Keratinocyte (primary cell): ENCODE data around the gene PRKCZ. TPM values are rescaled to one million over a fixed set of nuclear protein-coding genes. Genes with fewer than 3 reads are reported as not detected.

Experiments used
- DNase-seq: peaks from one replicate; pipeline ENCODE4 v3.0.0-alpha.2; 2011; ENCODE audit warnings: low read depth, missing footprints, low spot score
- FAIRE-seq: peaks from 2 replicates; lab custom pipeline; 2011; peaks lifted over from hg19 to GRCh38; lab: Jason Lieb, UNC
- H2AFZ ChIP-seq: 2 replicates; pipeline ENCODE4 v1.6.0; 2012; ENCODE audit warnings: low read length, control low read depth, inconsistent platforms; ENCODE audit not compliant: control insufficient read depth
- H3K27ac ChIP-seq: 2 replicates; pipeline ENCODE4 v1.5.1; 2011; ENCODE audit warnings: low read length; ENCODE audit not compliant: control insufficient read depth, insufficient read depth
- H3K27me3 ChIP-seq: 3 replicates; pipeline ENCODE4 v1.6.0; 2011; ENCODE audit warnings: low read length; ENCODE audit not compliant: control insufficient read depth, insufficient read depth; ENCODE audit errors: extremely low read depth
- H3K36me3 ChIP-seq, 2 experiments: 2 replicates in 1 of 2; 3 replicates in 1 of 2; pipeline ENCODE4 v1.5.1; 2011; ENCODE audit warnings: low read length in 2 of 2, mild to moderate bottlenecking in 1 of 2; ENCODE audit not compliant: control insufficient read depth in 2 of 2, insufficient read depth in 2 of 2; ENCODE audit errors: extremely low read depth in 1 of 2
- H3K4me1 ChIP-seq: 3 replicates; pipeline ENCODE4 v1.5.1; 2011; ENCODE audit warnings: low read length; ENCODE audit not compliant: control insufficient read depth, insufficient read depth; ENCODE audit errors: extremely low read depth
- H3K4me2 ChIP-seq: 3 replicates; pipeline ENCODE4 v1.6.0; 2011; ENCODE audit warnings: low read depth, low read length; ENCODE audit not compliant: control insufficient read depth, insufficient read depth; ENCODE audit errors: extremely low read depth
- H3K4me3 ChIP-seq, 3 experiments: fragments of 200-600 bp in 1 of 3; sonication (generic) in 1 of 3; 2 replicates in 2 of 3; 3 replicates in 1 of 3; pipeline ENCODE4 v1.5.1; 2011 to 2016; ENCODE audit warnings: low read length in 3 of 3, mild to moderate bottlenecking in 3 of 3, control low read depth in 2 of 3, inconsistent platforms in 1 of 3, low read depth in 1 of 3, mixed read lengths in 1 of 3, mixed run types in 1 of 3, moderate library complexity in 1 of 3; ENCODE audit not compliant: control insufficient read depth in 2 of 3, insufficient read depth in 2 of 3; ENCODE audit errors: extremely low read depth in 1 of 3
- H3K79me2 ChIP-seq: 2 replicates; pipeline ENCODE4 v1.6.0; 2012; ENCODE audit warnings: low read length; ENCODE audit not compliant: control insufficient read depth, insufficient read depth
- H3K9ac ChIP-seq: 3 replicates; pipeline ENCODE4 v1.6.0; 2011; ENCODE audit warnings: low read length; ENCODE audit not compliant: control insufficient read depth, insufficient read depth; ENCODE audit errors: extremely low read depth
- H3K9me1 ChIP-seq: 3 replicates; pipeline ENCODE4 v1.6.0; 2011; ENCODE audit warnings: low read length; ENCODE audit not compliant: control insufficient read depth, insufficient read depth; ENCODE audit errors: extremely low read depth
- H3K9me3 ChIP-seq: 2 replicates; pipeline ENCODE4 v1.5.1; 2012; ENCODE audit warnings: low read depth, low read length; ENCODE audit not compliant: control insufficient read depth
- H4K20me1 ChIP-seq: 3 replicates; pipeline ENCODE4 v1.6.0; 2011; ENCODE audit warnings: low read length; ENCODE audit not compliant: control insufficient read depth, insufficient read depth; ENCODE audit errors: extremely low read depth
- CTCF ChIP-seq, 3 experiments: IDR thresholded peaks in 1 of 3; conservative IDR thresholded peaks in 1 of 3; optimal IDR thresholded peaks in 1 of 3; 2 replicates in 2 of 3; 3 replicates in 1 of 3; pipeline versions ENCODE3 to v1.5.1; 2011; ENCODE audit warnings: low read length in 3 of 3, mild to moderate bottlenecking in 3 of 3, moderate library complexity in 2 of 3, control low read depth in 1 of 3, inconsistent platforms in 1 of 3; ENCODE audit not compliant: insufficient read depth in 2 of 3; ENCODE audit errors: extremely low read depth in 1 of 3
- EZH2 ChIP-seq: IDR thresholded peaks from one replicate; pipeline ENCODE4 v1.6.1; 2012; ENCODE audit warnings: inconsistent platforms, mild to moderate bottlenecking, low read length, moderate library complexity
- dilution Hi-C: fragments of 300-500 bp; cut with MboI; formaldehyde crosslinking; loops from one replicate; pipeline ENCODE4 v1.7.0; 2020; ENCODE audit warnings: low sequenced_read_pairs; ENCODE audit not compliant: extremely low pct_ligation_motif_present
- polyA plus RNA-seq, 5 experiments: library from polyadenylated mRNA; depleted of rRNA in 3 of 5; stranded (reverse) in 3 of 5; stranded (forward) in 1 of 5; unstranded in 1 of 5; fragments of >200 nt; gene quantifications; 1 replicate in 1 of 5; 2 replicates in 3 of 5; 3 replicates in 1 of 5; pipeline versions ENCODE4 v1.2.1 to v1.2.3, GENCODE V29; 2011 to 2012; ENCODE audit warnings: missing spikeins in 2 of 5, low read depth in 1 of 5, low replicate concordance in 1 of 5

The PRKCZ gene
- polyA plus RNA-seq, 1 donor (not counting 4 experiments of a cell fraction or from before 2014, with no cell fraction given): 36.3 TPM

- no peaks in the 10 kb centered on the region for H3K9me1 ChIP-seq
- dilution Hi-C loops: no loop called here
- peaks cover 0 to 5% of the 10 kb centered on the region in 2 experiments for H3K36me3 ChIP-seq
- no peak overlapping the region for H3K27ac ChIP-seq
- peaks cover 3% of the 10 kb centered on the region for H4K20me1 ChIP-seq
- H3K9ac ChIP-seq: no peak overlapping the region
- no peak overlapping the region for H2AFZ ChIP-seq
- no peaks in the 10 kb centered on the region for H3K27me3 ChIP-seq
- H3K4me2 ChIP-seq: no peak overlapping the region
- H3K79me2 ChIP-seq: peaks cover 6% of the 10 kb centered on the region
- no peak for TF ChIP-seq EZH2
- TF ChIP-seq CTCF (optimal IDR thresholded peaks at IDR 0.05 in 1 of 3, IDR thresholded peaks at IDR 0.05 in 1 of 3, conservative IDR thresholded peaks at IDR 0.05 in 1 of 3; ENCODE audit: extremely low read depth in 1 of 3, insufficient read depth in 2 of 3, low read length in 3 of 3): no peak
- no peak for DNase-seq
- no peak overlapping the region for H3K4me3 ChIP-seq
- no peak for FAIRE-seq
- no peaks in the 10 kb centered on the region for H3K4me1 ChIP-seq
- peaks cover 12% of the 10 kb centered on the region for H3K9me3 ChIP-seq
These were observed 45.2 kb downstream of the PRKCZ start for GRCh38 chr1:2095394-2095793.

- Histone ChIP-seq H3K36me3 (peaks cover 0 to 5% of the 10 kb centered on the region in 2 experiments), H3K9me3 (peaks cover 12% of the 10 kb centered on the region), H3K79me2 (peaks cover 6% of the 10 kb centered on the region), H3K4me1 (no peaks in the 10 kb centered on the region), H3K4me3 (no peak overlapping the region), H3K4me2 (no peak overlapping the region), H3K9me1 (no peaks in the 10 kb centered on the region), H3K27me3 (no peaks in the 10 kb centered on the region), H3K9ac (no peak overlapping the region), H4K20me1 (peaks cover 3% of the 10 kb centered on the region), H2AFZ (no peak overlapping the region), H3K27ac (no peak overlapping the region)
- TF ChIP-seq EZH2 (no peak), CTCF (optimal IDR thresholded peaks at IDR 0.05 in 1 of 3, IDR thresholded peaks at IDR 0.05 in 1 of 3, conservative IDR thresholded peaks at IDR 0.05 in 1 of 3; ENCODE audit: extremely low read depth in 1 of 3, insufficient read depth in 2 of 3, low read length in 3 of 3) (no peak)
- DNase-seq (no peak), FAIRE-seq (no peak)
- dilution Hi-C loops: no loop called here
These were observed 45.9 kb downstream of the PRKCZ start for GRCh38 chr1:2095981-2096736.
